ENCODE results near the gene TMPRSS15. TPM values are rescaled to one million over a fixed set of nuclear protein-coding genes. Genes with fewer than 3 reads are reported as not detected.

TMPRSS15 gene
- total RNA-seq, 4 donors from 2014 or later, result 0.07 TPM; not detected in 3

GRCh38 chr21:18430341-18430740, 26.8 kb upstream of the TMPRSS15 start:
- Histone ChIP-seq H3K36me3 (no peaks in the 10 kb centered on the region), H3K27ac (no peak overlapping the region), H3K9me3 (no peaks in the 10 kb centered on the region), H3K27me3 (no peaks in the 10 kb centered on the region), H3K4me1 (no peaks in the 10 kb centered on the region), H3K4me3 (no peak overlapping the region)
- intact Hi-C loops (cut with DNase I; ENCODE audit: low total_unique reads), result no loop called here
- TF ChIP-seq, protein P1, sequence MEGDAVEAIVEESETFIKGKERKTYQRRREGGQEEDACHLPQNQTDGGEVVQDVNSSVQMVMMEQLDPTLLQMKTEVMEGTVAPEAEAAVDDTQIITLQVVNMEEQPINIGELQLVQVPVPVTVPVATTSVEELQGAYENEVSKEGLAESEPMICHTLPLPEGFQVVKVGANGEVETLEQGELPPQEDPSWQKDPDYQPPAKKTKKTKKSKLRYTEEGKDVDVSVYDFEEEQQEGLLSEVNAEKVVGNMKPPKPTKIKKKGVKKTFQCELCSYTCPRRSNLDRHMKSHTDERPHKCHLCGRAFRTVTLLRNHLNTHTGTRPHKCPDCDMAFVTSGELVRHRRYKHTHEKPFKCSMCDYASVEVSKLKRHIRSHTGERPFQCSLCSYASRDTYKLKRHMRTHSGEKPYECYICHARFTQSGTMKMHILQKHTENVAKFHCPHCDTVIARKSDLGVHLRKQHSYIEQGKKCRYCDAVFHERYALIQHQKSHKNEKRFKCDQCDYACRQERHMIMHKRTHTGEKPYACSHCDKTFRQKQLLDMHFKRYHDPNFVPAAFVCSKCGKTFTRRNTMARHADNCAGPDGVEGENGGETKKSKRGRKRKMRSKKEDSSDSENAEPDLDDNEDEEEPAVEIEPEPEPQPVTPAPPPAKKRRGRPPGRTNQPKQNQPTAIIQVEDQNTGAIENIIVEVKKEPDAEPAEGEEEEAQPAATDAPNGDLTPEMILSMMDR (IDR thresholded peaks at IDR 0.05), result no peak
- TF ChIP-seq POLR2A (IDR thresholded peaks at IDR 0.05), result no peak
- DNase-seq, result no peak

GRCh38 chr21:18424276-18424675, 20.7 kb upstream of the TMPRSS15 start:
- Histone ChIP-seq H3K27me3 (no peaks in the 10 kb centered on the region), H3K4me3 (no peak overlapping the region), H3K27ac (no peak overlapping the region), H3K9me3 (no peaks in the 10 kb centered on the region), H3K4me1 (no peaks in the 10 kb centered on the region), H3K36me3 (no peaks in the 10 kb centered on the region)
- intact Hi-C loops (cut with DNase I; ENCODE audit: low total_unique reads), result no loop called here
- TF ChIP-seq, protein P1 (IDR thresholded peaks at IDR 0.05), result no peak
- TF ChIP-seq POLR2A (IDR thresholded peaks at IDR 0.05), result no peak
- no peak for DNase-seq

- no peak overlapping the region for H3K27ac ChIP-seq
- TF ChIP-seq, protein P1 (IDR thresholded peaks at IDR 0.05), result no peak
- no peak for TF ChIP-seq POLR2A (IDR thresholded peaks at IDR 0.05)
- no peaks in the 10 kb centered on the region for H3K27me3 ChIP-seq
- no peak overlapping the region for H3K4me3 ChIP-seq
- no peak for DNase-seq
- H3K4me1 ChIP-seq, result no peaks in the 10 kb centered on the region
- H3K9me3 ChIP-seq, result no peaks in the 10 kb centered on the region
- no peaks in the 10 kb centered on the region for H3K36me3 ChIP-seq
- intact Hi-C loops (cut with DNase I; ENCODE audit: low total_unique reads), result no loop called here
Observed at GRCh38 chr21:18417141-18417790, 13.7 kb upstream of the TMPRSS15 start.

- H3K4me1 ChIP-seq, result no peaks in the 10 kb centered on the region
- H3K9me3 ChIP-seq, result no peaks in the 10 kb centered on the region
- intact Hi-C loops (cut with DNase I; ENCODE audit: low total_unique reads), result no loop called here
- DNase-seq, result no peak
- TF ChIP-seq POLR2A (IDR thresholded peaks at IDR 0.05), result no peak
- no peaks in the 10 kb centered on the region for H3K27me3 ChIP-seq
- H3K27ac ChIP-seq, result no peak overlapping the region
- no peaks in the 10 kb centered on the region for H3K36me3 ChIP-seq
- no peak overlapping the region for H3K4me3 ChIP-seq
Observed at GRCh38 chr21:18411565-18411964, 8.0 kb upstream of the TMPRSS15 start.

DNA sequence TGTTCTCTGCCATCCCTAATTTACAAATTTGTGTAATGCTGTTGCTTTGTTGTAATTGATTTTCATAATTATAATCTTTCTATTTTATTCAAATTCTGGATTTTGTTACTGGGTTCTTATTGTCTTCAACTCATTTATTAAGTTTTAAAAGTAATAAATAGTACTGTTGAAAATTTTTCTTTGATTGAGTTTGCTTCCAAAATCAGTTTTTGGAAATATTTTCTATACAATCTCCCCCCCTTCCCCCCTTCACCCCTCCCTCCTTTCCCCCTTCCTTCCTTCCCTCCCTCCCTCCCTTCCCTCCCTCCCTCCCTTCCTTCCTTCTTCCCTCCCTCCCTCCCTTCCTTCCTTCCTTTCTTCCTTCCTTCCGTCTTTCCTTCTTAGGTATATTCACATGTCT, 6.0 kb upstream of the TMPRSS15 start:
- H3K27me3 ChIP-seq, result no peaks in the 10 kb centered on the region
- no peaks in the 10 kb centered on the region for H3K4me1 ChIP-seq
- no peak overlapping the region for H3K27ac ChIP-seq
- H3K36me3 ChIP-seq, result no peaks in the 10 kb centered on the region
- H3K4me3 ChIP-seq, result no peak overlapping the region
- intact Hi-C loops (cut with DNase I; ENCODE audit: low total_unique reads), result no loop called here
- no peaks in the 10 kb centered on the region for H3K9me3 ChIP-seq
- DNase-seq, result no peak
- TF ChIP-seq, protein P1 (IDR thresholded peaks at IDR 0.05), result no peak
- TF ChIP-seq POLR2A (IDR thresholded peaks at IDR 0.05), result no peak

- no peak for DNase-seq
- intact Hi-C loops (cut with DNase I; ENCODE audit: low total_unique reads), result no loop called here
- TF ChIP-seq, protein P1 (IDR thresholded peaks at IDR 0.05), result no peak
- no peak for TF ChIP-seq POLR2A (IDR thresholded peaks at IDR 0.05)
- Histone ChIP-seq H3K27me3 (no peaks in the 10 kb centered on the region), H3K9me3 (no peaks in the 10 kb centered on the region), H3K4me3 (no peak overlapping the region), H3K36me3 (no peaks in the 10 kb centered on the region), H3K4me1 (no peaks in the 10 kb centered on the region), H3K27ac (no peak overlapping the region)
Observed at GRCh38 chr21:18398843-18399242, 4.7 kb downstream of the TMPRSS15 start.
